Fibroblast of villous mesenchyme (primary cell): Measurements from ENCODE around the gene ATP2A3. TPM values are rescaled to one million over a fixed set of nuclear protein-coding genes. Genes with fewer than 3 reads are reported as not detected.

Experiments
- DNase-seq: peaks from one replicate; pipeline ENCODE4 v3.0.0-alpha.2; 2010; ENCODE audit warnings: low read depth
- H3K4me3 ChIP-seq: 2 replicates; pipeline ENCODE4 v1.5.1; 2011; ENCODE audit warnings: low read depth, mild to moderate bottlenecking, low read length
- total RNA-seq: library from RNA; depleted of rRNA; stranded (reverse); fragments of >200 nt; gene quantifications from 2 replicates; pipeline ENCODE4 v1.2.3, GENCODE V29; 2012
- TF ChIP-seq, protein P1 (sequence below): IDR thresholded peaks from 2 replicates; pipeline ENCODE4 v1.5.1; 2012; ENCODE audit warnings: low read depth, mild to moderate bottlenecking, low read length; ENCODE audit not compliant: insufficient read depth

Gene ATP2A3
- total RNA-seq, 1 donor = 0.43 TPM

- DNase-seq = no peak
- H3K4me3 ChIP-seq = no peak overlapping the region
- TF ChIP-seq, protein P1, sequence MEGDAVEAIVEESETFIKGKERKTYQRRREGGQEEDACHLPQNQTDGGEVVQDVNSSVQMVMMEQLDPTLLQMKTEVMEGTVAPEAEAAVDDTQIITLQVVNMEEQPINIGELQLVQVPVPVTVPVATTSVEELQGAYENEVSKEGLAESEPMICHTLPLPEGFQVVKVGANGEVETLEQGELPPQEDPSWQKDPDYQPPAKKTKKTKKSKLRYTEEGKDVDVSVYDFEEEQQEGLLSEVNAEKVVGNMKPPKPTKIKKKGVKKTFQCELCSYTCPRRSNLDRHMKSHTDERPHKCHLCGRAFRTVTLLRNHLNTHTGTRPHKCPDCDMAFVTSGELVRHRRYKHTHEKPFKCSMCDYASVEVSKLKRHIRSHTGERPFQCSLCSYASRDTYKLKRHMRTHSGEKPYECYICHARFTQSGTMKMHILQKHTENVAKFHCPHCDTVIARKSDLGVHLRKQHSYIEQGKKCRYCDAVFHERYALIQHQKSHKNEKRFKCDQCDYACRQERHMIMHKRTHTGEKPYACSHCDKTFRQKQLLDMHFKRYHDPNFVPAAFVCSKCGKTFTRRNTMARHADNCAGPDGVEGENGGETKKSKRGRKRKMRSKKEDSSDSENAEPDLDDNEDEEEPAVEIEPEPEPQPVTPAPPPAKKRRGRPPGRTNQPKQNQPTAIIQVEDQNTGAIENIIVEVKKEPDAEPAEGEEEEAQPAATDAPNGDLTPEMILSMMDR = no peak
These were observed 35.8 kb downstream of the ATP2A3 start for GRCh38 chr17:3928406-3928805.

DNA sequence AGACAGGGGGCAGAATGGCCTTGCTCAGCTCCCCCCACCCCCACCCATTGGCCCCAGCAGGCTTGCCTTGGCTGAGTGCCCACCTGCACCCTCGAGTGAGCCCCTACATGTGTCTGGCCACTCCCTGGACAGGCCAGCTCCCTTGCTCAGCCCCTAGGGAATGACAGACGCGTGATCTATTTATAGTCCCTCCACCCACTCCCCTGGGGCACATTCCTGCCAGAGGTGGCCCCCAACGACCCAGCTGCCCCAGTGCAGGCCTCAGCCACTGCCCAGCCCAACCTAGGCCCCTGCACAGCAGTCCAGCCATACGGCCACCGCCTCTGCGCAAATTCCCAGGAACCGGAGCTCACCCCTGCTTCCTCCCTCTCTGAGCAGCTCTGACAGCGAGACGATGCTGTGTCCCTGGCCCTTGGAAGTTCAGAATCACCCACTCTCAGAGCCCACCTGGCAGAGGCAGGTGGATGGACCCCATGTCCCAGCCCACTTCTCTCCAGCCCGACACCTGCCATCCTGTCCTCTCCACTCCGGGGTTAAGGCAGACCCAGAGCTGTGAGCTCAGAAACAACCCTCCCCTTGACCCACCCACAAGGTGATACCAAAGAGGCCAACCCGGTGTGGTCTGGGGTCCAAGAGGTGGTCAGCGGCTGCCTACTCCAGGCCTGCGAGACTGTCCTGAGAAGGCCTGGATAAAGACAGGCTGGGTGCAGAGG lies 36.5 kb downstream of the ATP2A3 start:
- no peak for DNase-seq
- TF ChIP-seq, protein P1 = no peak
- H3K4me3 ChIP-seq = no peak overlapping the region

DNA sequence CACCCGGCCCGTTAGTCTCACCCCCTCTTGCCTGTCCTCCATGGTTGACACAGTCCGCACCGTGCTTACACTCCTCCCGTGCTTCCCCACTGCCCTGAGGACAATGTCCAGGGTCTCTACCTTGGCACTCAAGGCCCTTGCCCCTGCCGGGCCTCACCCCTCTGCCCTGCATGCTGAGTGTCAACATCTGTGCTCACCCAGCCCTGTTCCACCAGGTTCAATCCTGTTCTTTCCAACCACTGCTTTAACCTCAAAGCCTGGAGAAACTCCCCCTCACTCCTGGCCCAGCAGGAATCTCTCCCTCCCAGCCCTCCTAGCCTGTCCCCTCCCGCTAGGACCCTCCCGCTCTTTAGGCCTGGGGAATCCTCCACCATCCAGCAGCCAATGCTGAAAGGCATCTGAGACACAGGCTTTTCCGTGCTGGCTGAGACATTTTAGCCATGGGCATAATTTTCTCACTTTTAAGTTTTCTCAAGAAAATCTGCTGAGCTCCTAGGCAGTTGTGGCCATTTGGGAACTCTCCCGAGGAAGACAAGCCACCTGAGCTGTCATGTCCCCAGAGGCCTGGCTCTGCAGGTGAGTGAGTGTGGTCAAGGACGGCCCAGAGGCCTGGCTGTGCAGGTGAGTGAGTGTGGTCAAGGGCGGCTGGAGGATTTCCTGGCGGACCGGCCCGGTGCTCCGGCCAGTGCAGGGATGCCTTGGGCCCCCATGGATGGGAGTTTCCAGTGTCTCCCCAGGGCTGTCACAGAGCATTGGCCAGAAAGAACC lies 37.2 kb downstream of the ATP2A3 start:
- DNase-seq = no peak
- TF ChIP-seq, protein P1 = no peak
- no peak overlapping the region for H3K4me3 ChIP-seq

- DNase-seq = no peak
- H3K4me3 ChIP-seq = no peak overlapping the region
- TF ChIP-seq, protein P1 = no peak
These were observed 38.4 kb downstream of the ATP2A3 start for GRCh38 chr17:3925684-3926485.

GRCh38 chr17:3924512-3925350 lies 39.5 kb downstream of the ATP2A3 start:
- DNase-seq = peak; percentile 49
- no peak overlapping the region for H3K4me3 ChIP-seq
- TF ChIP-seq, protein P1 = no peak
